Measurements from ENCODE around the gene MYH11.
A peak's percentile ranks its signal among the peaks of the same experiment; 100 is the strongest.

The MYH11 gene

GRCh38 chr16:15897834-15898254, 41.0 kb upstream of the MYH11 start:
- TF ChIP-seq CTCF (conservative IDR thresholded peaks at IDR 0.05), result no peak
- H3K27ac ChIP-seq, result no peak overlapping the region

DNA sequence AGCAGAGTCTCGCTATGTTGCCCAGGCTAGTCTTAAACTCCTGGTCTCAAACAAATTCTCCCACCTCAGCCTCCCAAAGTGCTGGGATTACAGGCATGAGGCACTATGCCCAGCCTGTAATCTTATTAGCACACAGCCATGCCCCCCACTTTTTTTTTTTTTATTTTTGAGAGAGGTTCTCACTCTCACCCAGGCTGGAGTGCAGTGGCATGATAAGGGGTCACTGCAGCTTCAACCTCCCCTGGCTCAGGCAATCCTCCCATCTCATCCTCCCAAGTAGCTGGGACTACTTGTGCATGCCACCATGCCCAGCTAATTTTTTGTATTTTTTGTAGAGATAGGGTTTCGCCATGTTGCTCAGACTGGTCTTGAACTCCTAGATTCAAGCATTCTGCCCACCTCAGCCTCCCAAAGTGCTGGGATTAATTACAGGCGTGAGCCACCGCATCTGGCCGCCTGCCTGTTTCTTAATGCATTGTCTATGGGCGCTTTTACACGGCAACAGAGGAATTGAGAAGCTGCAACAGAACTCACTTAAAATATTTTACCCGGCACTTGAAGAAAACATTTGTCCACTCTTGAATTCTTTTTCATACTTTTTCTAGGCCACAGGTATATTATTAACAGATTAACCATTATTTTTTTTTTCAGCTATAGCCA, 40.4 kb upstream of the MYH11 start:
- no peak overlapping the region for H3K27ac ChIP-seq
- TF ChIP-seq CTCF (conservative IDR thresholded peaks at IDR 0.05), result no peak

DNA sequence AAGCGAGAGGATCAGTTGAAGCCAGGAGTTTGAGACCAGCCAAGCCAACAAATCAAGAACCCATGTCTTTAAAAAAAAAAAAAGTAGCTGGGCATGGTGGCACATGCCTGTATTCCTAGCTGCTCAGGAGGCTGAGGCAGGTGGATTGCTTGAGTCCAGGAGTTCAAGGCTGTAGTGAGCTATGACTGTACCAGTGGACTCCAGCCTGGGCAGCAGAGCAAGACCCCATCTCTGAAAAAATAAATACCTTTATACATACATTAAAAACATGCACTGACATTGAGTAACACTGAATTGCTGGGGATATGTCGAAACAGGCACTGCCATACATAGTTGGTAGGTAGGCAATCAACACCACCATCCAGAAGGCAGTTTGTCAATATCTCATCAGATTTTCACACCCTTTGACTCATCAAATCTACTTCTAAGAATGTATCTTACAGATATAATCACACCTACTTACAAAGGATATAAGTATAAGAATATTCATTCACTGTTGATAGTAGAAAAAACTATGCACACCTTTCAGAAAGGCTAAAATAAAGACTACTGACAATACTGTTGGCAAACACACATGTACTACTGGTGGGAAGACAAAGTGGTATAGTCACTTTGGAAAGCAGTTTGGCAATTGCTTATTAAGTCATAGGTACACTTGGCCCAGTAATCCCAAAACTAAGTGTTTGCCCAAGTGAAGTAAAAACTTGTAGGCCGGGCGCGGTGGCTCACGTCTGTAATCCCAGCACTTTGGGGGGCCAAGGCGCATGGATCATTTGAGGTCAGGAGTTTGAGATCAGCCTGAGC, 37.9 kb upstream of the MYH11 start:
- no peak for TF ChIP-seq CTCF (conservative IDR thresholded peaks at IDR 0.05)
- H3K27ac ChIP-seq, result no peak overlapping the region

DNA sequence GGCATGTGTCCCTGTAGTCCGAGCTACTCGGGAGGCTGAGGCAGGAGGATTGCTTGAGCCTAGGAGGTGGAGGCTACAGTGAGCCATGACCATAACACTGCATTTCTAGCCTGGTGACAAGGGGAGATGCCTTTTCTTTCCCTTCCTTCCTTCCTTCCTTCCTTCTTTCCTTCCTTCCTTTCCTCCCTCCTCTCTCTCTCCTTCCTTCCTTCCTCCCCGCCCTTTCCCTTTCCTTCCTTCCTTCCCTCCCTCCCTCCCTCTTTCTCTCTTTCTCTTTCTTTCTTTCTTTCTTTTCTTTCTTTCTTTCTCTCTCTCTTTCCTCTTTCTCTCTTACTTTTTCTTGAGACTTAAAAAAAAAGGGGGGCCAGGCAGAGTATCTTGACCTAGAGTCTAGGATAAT, 34.7 kb upstream of the MYH11 start:
- H3K27ac ChIP-seq, result no peak overlapping the region

DNA sequence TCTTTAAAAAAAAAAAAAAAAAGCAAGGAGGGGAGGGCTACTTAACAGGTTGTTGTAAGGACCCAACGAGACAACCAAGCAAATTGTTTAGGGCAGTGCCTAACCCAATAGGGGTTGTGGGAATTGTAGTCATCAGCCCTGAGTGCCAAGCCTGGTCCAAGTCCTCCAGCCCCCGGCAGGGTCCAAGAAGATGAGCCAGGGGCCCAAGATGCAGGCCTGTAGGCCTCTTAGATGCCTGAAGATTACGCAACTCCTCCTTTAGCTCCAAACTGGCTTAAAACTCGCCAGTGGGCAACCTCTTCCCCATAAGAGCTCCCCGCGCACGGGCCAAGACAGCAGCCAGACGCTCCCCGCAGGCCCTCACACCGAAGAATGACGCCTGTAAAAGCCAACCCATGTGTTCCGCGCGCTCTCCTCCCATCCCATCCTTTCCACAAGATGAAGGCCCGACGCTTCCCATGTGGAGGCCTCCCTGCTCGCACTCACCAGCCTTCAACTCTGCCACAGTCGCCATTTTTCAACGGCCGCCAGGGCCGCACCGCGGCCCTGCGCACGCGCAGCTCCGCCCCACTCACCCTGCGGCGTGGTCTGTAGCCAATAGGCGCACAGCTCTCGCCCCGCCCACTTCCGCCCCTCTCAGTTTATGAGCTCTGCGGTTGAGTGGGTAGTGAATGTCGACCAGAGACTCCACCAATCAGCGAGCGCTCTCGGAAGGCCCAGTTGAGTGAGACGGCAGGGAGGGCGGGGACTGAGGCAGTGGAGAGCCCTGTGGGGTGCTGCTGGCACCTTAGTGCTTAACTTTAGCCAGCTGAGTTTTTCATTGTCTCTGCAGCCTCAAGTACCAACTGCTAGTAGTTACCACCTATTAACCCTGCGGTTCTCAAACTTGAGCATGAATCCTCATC, 31.5 kb upstream of the MYH11 start, which contains the start of gene CEP20:
TSS of gene CEP20 (minus strand) at position 532 of the 905 bp plus-strand sequence. CDS start at position 514, 18 bp downstream.
- TF ChIP-seq CTCF (conservative IDR thresholded peaks at IDR 0.05), result no peak
- H3K27ac ChIP-seq, result peak within 1 kb of the TSS; percentile 51; the same call in 1 of the 2 replicates

More for the DNA sequence above, 34.7 kb upstream of the MYH11 start:
- TF ChIP-seq CTCF (conservative IDR thresholded peaks at IDR 0.05), result no peak

GRCh38 chr16:15887283-15887682, 30.5 kb upstream of the MYH11 start:
- TF ChIP-seq CTCF (conservative IDR thresholded peaks at IDR 0.05), result no peak
- no peak overlapping the region for H3K27ac ChIP-seq

GRCh38 chr16:15886078-15886477, 29.2 kb upstream of the MYH11 start:
- TF ChIP-seq CTCF (conservative IDR thresholded peaks at IDR 0.05), result no peak
- no peak overlapping the region for H3K27ac ChIP-seq
